GM23338 (cell line): ENCODE data around the gene CCDC127. TPM values are rescaled to one million over a fixed set of nuclear protein-coding genes. Genes with fewer than 3 reads are reported as not detected.

Experiments
- ATAC-seq: fragments of 200-7000 bp; cut with Tn5 transposase; 3 replicates; pipeline ENCODE4 v1.9.1; 2020
- DNase-seq: peaks from one replicate; pipeline ENCODE4 v3.0.0-alpha.2; 2015; ENCODE audit warnings: low spot score
- H2AFZ ChIP-seq: fragments of 200-600 bp; sonication (generic); 2 replicates; pipeline ENCODE4 v1.8.0; 2016; ENCODE audit warnings: antibody characterized with exemption, mild to moderate bottlenecking, moderate library complexity
- H3F3A ChIP-seq: fragments of 200-600 bp; sonication (generic); replicated peaks from 2 replicates; pipeline ENCODE4 v1.8.0; 2017; ENCODE audit warnings: antibody characterized with exemption, mixed run types, low read depth
- H3K27ac ChIP-seq: fragments of 200-600 bp; sonication (generic); 2 replicates; pipeline ENCODE4 v1.6.1; 2016; ENCODE audit warnings: low read depth
- H3K27me3 ChIP-seq: fragments of 200-600 bp; sonication (generic); 2 replicates; pipeline ENCODE4 v1.8.0; 2016; ENCODE audit warnings: mild to moderate bottlenecking, mixed run types, moderate library complexity; ENCODE audit not compliant: insufficient read depth
- H3K36me3 ChIP-seq: fragments of 200-600 bp; sonication (generic); 2 replicates; pipeline ENCODE4 v1.8.0; 2016; ENCODE audit warnings: mild to moderate bottlenecking; ENCODE audit not compliant: insufficient read depth
- H3K4me1 ChIP-seq: fragments of 200-600 bp; sonication (generic); 2 replicates; pipeline ENCODE4 v1.8.0; 2016; ENCODE audit warnings: mild to moderate bottlenecking, moderate library complexity; ENCODE audit not compliant: insufficient read depth
- H3K4me2 ChIP-seq: fragments of 200-600 bp; sonication (generic); 2 replicates; pipeline ENCODE4 v1.7.1; 2017; ENCODE audit warnings: mixed run types
- H3K4me3 ChIP-seq: fragments of 200-600 bp; sonication (generic); 2 replicates; pipeline ENCODE4 v1.6.1; 2016; ENCODE audit warnings: mixed run types
- H3K79me2 ChIP-seq: fragments of 200-600 bp; sonication (generic); replicated peaks from 2 replicates; pipeline ENCODE4 v1.8.0; 2017; ENCODE audit warnings: mild to moderate bottlenecking; ENCODE audit not compliant: insufficient read depth
- H3K9me2 ChIP-seq: fragments of 200-600 bp; sonication (generic); 2 replicates; pipeline ENCODE4 v1.8.0; 2017; ENCODE audit not compliant: insufficient read depth
- H4K20me1 ChIP-seq: fragments of 200-600 bp; sonication (generic); replicated peaks from 2 replicates; pipeline ENCODE4 v1.8.0; 2017; ENCODE audit warnings: mild to moderate bottlenecking; ENCODE audit not compliant: insufficient read depth
- H3K27ac Mint-ChIP-seq: 2 replicates; pipeline ENCODE4 v1.8.0; 2020; ENCODE audit warnings: inconsistent platforms, mild to moderate bottlenecking, moderate library complexity, mixed read lengths
- H3K27me3 Mint-ChIP-seq: 3 replicates; pipeline ENCODE4 v1.8.0; 2022; ENCODE audit warnings: low read depth, mild to moderate bottlenecking, moderate library complexity, mixed read lengths, inconsistent platforms; ENCODE audit not compliant: insufficient read depth, poor library complexity
- H3K36me3 Mint-ChIP-seq: 3 replicates; pipeline ENCODE4 v1.8.0; 2021; ENCODE audit warnings: low read depth, mild to moderate bottlenecking, inconsistent platforms, moderate library complexity, mixed read lengths
- H3K4me1 Mint-ChIP-seq: 3 replicates; pipeline ENCODE4 v1.8.0; 2020; ENCODE audit warnings: mild to moderate bottlenecking, inconsistent platforms, mixed read lengths
- H3K4me3 Mint-ChIP-seq: 3 replicates; pipeline ENCODE4 v1.8.0; 2021; ENCODE audit warnings: moderate library complexity, mild to moderate bottlenecking, inconsistent platforms, mixed read lengths
- H3K9me3 Mint-ChIP-seq: 3 replicates; pipeline ENCODE4 v1.8.0; 2020; ENCODE audit warnings: moderate library complexity, mild to moderate bottlenecking, inconsistent platforms, mixed read lengths
- CREB1 ChIP-seq: fragments of 250-450 bp; sonication (Bioruptor Pico); IDR thresholded peaks from 2 replicates; pipeline ENCODE4 v1.5.0; 2020; ENCODE audit warnings: low read depth, mild to moderate bottlenecking, moderate library complexity
- ETS1 ChIP-seq: IDR thresholded peaks from 2 replicates; pipeline ENCODE4 v1.6.1; 2016; ENCODE audit warnings: antibody characterized with exemption
- EZH2 ChIP-seq: fragments of 200-600 bp; sonication (generic); IDR thresholded peaks from one replicate; pipeline ENCODE4 v1.8.0; 2017; ENCODE audit warnings: antibody characterized with exemption, mild to moderate bottlenecking, low read depth; ENCODE audit not compliant: unreplicated experiment
- EZH2phosphoT487 ChIP-seq: fragments of 200-600 bp; sonication (generic); IDR thresholded peaks from one replicate; pipeline ENCODE4 v1.8.1; 2018; ENCODE audit warnings: antibody characterized with exemption; ENCODE audit not compliant: unreplicated experiment
- JUNB ChIP-seq: IDR thresholded peaks from one replicate; pipeline ENCODE4 v1.6.1; 2016; ENCODE audit warnings: antibody characterized with exemption; ENCODE audit not compliant: unreplicated experiment
- NANOG ChIP-seq: IDR thresholded peaks from 2 replicates; pipeline ENCODE4 v1.6.1; 2016; ENCODE audit warnings: antibody characterized with exemption, borderline replicate concordance
- POLR2AphosphoS5 ChIP-seq: IDR thresholded peaks from 2 replicates; pipeline ENCODE4 v1.6.1; 2016; ENCODE audit warnings: antibody characterized with exemption, low read depth
- STAT1 ChIP-seq: IDR thresholded peaks from one replicate; pipeline ENCODE4 v1.6.1; 2016; ENCODE audit warnings: antibody characterized with exemption; ENCODE audit not compliant: unreplicated experiment
- ZNF114 ChIP-seq: fragments of 250-450 bp; sonication (Bioruptor Pico); IDR thresholded peaks from 2 replicates; pipeline ENCODE4 v1.5.0; 2020; ENCODE audit warnings: mild to moderate bottlenecking, moderate library complexity
- polyA plus RNA-seq: library from polyadenylated mRNA; unstranded; fragments of >200 nt; fragmentation: Nextera tagmentation; extraction: Ambion mirVana; gene quantifications from 2 replicates; pipeline ENCODE4 v1.2.1, GENCODE V29; 2016
- total RNA-seq: library from RNA; depleted of rRNA; stranded (reverse); fragments of >200 nt; shearing (Covaris generic); gene quantifications from 2 replicates; pipeline ENCODE4 v1.2.3, GENCODE V29; 2014
- TF ChIP-seq, protein P1 (sequence below): fragments of 250-450 bp; sonication (Bioruptor Pico); IDR thresholded peaks from 2 replicates; pipeline ENCODE4 v1.5.0; 2020; ENCODE audit warnings: mild to moderate bottlenecking, moderate library complexity
- TF ChIP-seq, protein P2 (sequence below), 2 experiments: fragments of 200-600 bp in 1 of 2; sonication (generic) in 1 of 2; conservative IDR thresholded peaks; 2 replicates each; pipeline versions ENCODE4 v1.5.1 to v1.6.1; 2016 to 2017; ENCODE audit warnings: antibody characterized with exemption in 2 of 2, low read depth in 2 of 2, mild to moderate bottlenecking in 2 of 2, moderate library complexity in 1 of 2

Gene CCDC127
- total and polyA plus RNA-seq, 2 experiments from 2014 or later = 6.0 to 7.2 TPM

- TF ChIP-seq, protein P1, sequence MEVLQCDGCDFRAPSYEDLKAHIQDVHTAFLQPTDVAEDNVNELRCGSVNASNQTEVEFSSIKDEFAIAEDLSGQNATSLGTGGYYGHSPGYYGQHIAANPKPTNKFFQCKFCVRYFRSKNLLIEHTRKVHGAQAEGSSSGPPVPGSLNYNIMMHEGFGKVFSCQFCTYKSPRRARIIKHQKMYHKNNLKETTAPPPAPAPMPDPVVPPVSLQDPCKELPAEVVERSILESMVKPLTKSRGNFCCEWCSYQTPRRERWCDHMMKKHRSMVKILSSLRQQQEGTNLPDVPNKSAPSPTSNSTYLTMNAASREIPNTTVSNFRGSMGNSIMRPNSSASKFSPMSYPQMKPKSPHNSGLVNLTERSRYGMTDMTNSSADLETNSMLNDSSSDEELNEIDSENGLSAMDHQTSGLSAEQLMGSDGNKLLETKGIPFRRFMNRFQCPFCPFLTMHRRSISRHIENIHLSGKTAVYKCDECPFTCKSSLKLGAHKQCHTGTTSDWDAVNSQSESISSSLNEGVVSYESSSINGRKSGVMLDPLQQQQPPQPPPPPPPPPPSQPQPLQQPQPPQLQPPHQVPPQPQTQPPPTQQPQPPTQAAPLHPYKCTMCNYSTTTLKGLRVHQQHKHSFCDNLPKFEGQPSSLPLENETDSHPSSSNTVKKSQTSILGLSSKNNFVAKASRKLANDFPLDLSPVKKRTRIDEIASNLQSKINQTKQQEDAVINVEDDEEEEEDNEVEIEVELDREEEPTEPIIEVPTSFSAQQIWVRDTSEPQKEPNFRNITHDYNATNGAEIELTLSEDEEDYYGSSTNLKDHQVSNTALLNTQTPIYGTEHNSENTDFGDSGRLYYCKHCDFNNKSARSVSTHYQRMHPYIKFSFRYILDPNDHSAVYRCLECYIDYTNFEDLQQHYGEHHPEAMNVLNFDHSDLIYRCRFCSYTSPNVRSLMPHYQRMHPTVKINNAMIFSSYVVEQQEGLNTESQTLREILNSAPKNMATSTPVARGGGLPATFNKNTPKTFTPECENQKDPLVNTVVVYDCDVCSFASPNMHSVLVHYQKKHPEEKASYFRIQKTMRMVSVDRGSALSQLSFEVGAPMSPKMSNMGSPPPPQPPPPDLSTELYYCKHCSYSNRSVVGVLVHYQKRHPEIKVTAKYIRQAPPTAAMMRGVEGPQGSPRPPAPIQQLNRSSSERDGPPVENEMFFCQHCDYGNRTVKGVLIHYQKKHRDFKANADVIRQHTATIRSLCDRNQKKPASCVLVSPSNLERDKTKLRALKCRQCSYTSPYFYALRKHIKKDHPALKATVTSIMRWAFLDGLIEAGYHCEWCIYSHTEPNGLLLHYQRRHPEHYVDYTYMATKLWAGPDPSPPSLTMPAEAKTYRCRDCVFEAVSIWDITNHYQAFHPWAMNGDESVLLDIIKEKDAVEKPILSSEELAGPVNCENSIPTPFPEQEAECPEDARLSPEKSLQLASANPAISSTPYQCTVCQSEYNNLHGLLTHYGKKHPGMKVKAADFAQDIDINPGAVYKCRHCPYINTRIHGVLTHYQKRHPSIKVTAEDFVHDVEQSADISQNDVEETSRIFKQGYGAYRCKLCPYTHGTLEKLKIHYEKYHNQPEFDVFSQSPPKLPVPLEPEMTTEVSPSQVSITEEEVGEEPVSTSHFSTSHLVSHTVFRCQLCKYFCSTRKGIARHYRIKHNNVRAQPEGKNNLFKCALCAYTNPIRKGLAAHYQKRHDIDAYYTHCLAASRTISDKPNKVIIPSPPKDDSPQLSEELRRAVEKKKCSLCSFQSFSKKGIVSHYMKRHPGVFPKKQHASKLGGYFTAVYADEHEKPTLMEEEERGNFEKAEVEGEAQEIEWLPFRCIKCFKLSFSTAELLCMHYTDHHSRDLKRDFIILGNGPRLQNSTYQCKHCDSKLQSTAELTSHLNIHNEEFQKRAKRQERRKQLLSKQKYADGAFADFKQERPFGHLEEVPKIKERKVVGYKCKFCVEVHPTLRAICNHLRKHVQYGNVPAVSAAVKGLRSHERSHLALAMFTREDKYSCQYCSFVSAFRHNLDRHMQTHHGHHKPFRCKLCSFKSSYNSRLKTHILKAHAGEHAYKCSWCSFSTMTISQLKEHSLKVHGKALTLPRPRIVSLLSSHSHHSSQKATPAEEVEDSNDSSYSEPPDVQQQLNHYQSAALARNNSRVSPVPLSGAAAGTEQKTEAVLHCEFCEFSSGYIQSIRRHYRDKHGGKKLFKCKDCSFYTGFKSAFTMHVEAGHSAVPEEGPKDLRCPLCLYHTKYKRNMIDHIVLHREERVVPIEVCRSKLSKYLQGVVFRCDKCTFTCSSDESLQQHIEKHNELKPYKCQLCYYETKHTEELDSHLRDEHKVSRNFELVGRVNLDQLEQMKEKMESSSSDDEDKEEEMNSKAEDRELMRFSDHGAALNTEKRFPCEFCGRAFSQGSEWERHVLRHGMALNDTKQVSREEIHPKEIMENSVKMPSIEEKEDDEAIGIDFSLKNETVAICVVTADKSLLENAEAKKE = no peak
- no peak for TF ChIP-seq EZH2phosphoT487
Observed at GRCh38 chr5:156411-157072, 61.4 kb downstream of the CCDC127 start (continued).

DNA sequence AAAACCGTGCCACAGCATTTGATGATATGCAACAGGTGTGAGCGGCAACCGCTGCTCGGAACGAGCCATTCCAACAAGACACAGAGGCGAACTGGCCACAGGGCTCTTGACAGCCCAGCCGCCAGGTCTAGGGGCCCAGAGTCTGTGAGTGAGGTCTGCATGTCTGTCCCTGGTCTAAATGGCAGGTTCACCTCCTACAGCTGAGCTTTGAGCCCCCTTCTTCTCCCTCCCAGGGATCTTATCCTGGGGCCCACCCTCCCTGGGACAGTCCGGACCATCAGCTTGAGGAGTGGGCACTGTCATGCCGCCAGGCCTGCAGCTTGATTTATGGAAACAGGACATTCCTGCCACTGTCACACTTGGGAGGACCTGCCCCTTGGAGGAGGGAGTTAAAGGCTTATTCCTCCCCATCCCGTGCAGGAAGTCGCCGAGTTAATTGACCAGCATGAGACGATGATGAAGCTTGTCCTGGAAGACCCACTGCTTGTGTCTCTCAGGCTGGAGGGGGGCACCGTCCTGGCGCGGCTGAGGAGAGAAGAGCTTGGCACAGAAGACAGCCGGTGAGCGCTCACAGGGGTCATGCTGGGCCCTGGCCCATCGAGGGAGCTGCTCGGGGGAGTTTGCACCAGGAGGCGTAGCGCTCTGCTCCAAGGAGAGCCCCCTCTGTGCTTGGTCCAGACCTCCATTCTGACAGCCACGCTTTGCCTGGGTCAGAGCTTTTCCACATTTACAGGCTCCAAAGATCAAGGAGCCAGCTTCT, 62.1 kb downstream of the CCDC127 start:
- H3K36me3 Mint-ChIP-seq = peaks cover 71% of the 10 kb centered on the region
- no peak overlapping the region for H3K4me2 ChIP-seq
- H3K27ac ChIP-seq = no peak overlapping the region
- peaks cover 16% of the 10 kb centered on the region for H3K27me3 Mint-ChIP-seq
- H2AFZ ChIP-seq = no peak overlapping the region
- peaks cover 18% of the 10 kb centered on the region for H3K4me1 Mint-ChIP-seq
- H3K9me2 ChIP-seq = no peaks in the 10 kb centered on the region
- no peak for ATAC-seq
- peaks cover 28% of the 10 kb centered on the region; the same call in 1 of the 2 replicates for H3K36me3 ChIP-seq
- 0 out of 2 replicates have a peak overlapping the region, but pooled peaks have one; percentile 6 for H3K27ac Mint-ChIP-seq
- H3F3A ChIP-seq = no peaks in the 10 kb centered on the region
- peaks cover 9% of the 10 kb centered on the region for H4K20me1 ChIP-seq
- no peaks in the 10 kb centered on the region for H3K27me3 ChIP-seq
- H3K4me1 ChIP-seq = no peaks in the 10 kb centered on the region
- no peaks in the 10 kb centered on the region for H3K79me2 ChIP-seq
- no peak overlapping the region for H3K4me3 Mint-ChIP-seq
- no peak overlapping the region for H3K4me3 ChIP-seq
- no peaks in the 10 kb centered on the region for H3K9me3 Mint-ChIP-seq
- no peak for DNase-seq
- TF ChIP-seq ETS1 (no peak), CREB1 (CRISPR knock-in tag) (no peak), ZNF114 (no peak), POLR2AphosphoS5 (no peak), EZH2 (no peak), STAT1 (no peak), JUNB (no peak), NANOG (no peak)
- TF ChIP-seq, protein P2, sequence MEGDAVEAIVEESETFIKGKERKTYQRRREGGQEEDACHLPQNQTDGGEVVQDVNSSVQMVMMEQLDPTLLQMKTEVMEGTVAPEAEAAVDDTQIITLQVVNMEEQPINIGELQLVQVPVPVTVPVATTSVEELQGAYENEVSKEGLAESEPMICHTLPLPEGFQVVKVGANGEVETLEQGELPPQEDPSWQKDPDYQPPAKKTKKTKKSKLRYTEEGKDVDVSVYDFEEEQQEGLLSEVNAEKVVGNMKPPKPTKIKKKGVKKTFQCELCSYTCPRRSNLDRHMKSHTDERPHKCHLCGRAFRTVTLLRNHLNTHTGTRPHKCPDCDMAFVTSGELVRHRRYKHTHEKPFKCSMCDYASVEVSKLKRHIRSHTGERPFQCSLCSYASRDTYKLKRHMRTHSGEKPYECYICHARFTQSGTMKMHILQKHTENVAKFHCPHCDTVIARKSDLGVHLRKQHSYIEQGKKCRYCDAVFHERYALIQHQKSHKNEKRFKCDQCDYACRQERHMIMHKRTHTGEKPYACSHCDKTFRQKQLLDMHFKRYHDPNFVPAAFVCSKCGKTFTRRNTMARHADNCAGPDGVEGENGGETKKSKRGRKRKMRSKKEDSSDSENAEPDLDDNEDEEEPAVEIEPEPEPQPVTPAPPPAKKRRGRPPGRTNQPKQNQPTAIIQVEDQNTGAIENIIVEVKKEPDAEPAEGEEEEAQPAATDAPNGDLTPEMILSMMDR (conservative IDR thresholded peaks at IDR 0.05; ENCODE audit: low read depth in 2 of 2) = no peak
